Activated CD8-positive, alpha-beta memory T cell treated with anti-CD3 and anti-CD28 coated beads, Interleukin-2, amount 10 ng/mL, durations not matched to agents 7 days and 5 days (primary cell): Measurements from ENCODE around the gene NIM1K. TPM values are rescaled to one million over a fixed set of nuclear protein-coding genes. Genes with fewer than 3 reads are reported as not detected.
A peak's percentile ranks its signal among the peaks of the same experiment; 100 is the strongest.
"Not testable (repeated sequence)": the region's sequence is repeated elsewhere in the genome, so short reads cannot be mapped to it uniquely, and the experiment has no call there.

Source experiments
- ATAC-seq: fragments of 150-1000 bp; cut with Tn5 transposase; one replicate; pipeline ENCODE4 v1.10.0; 2021; ENCODE audit warnings: moderate library complexity
- CTCF ChIA-PET: fragments of 350-600 bp; sonication (Branson Sonifier 250); formaldehyde crosslinking; loops from one replicate; lab custom pipeline; 2021; ENCODE audit warnings: antibody characterized with exemption; lab: Charles Lee
- DNase-seq: peaks from one replicate; pipeline ENCODE4 v3.0.0-alpha.2; 2020
- H3K27ac Mint-ChIP-seq: one replicate; pipeline ENCODE4 v1.8.0; 2021; ENCODE audit warnings: mild to moderate bottlenecking, mixed read lengths
- H3K27me3 Mint-ChIP-seq: one replicate; pipeline ENCODE4 v1.8.0; 2021; ENCODE audit warnings: mixed read lengths
- H3K36me3 Mint-ChIP-seq: one replicate; pipeline ENCODE4 v1.8.0; 2021; ENCODE audit warnings: mild to moderate bottlenecking, mixed read lengths
- H3K4me1 Mint-ChIP-seq: one replicate; pipeline ENCODE4 v1.8.0; 2021; ENCODE audit warnings: mixed read lengths
- H3K4me3 Mint-ChIP-seq: one replicate; pipeline ENCODE4 v1.8.0; 2021; ENCODE audit warnings: mild to moderate bottlenecking, moderate library complexity, mixed read lengths
- H3K9me3 Mint-ChIP-seq: one replicate; pipeline ENCODE4 v1.8.0; 2022; ENCODE audit warnings: low read depth, mixed read lengths
- total RNA-seq, 2 experiments: library from RNA; stranded (reverse); gene quantifications; one replicate each; pipeline ENCODE4 v1.2.3, GENCODE V29; 2021

The NIM1K gene
- total RNA-seq, 2 experiments from 2014 or later: 0.50 to 0.66 TPM

- not testable (repeated sequence) for ATAC-seq, H3K4me3 Mint-ChIP-seq, H3K9me3 Mint-ChIP-seq, H3K27me3 Mint-ChIP-seq, H3K27ac Mint-ChIP-seq, DNase-seq
- Mint-ChIP-seq H3K36me3 (peaks cover 47% of the 10 kb centered on the region), H3K4me1 (peaks cover 12% of the 10 kb centered on the region)
- CTCF ChIA-PET: interaction anchor here (0.6 kb wide), 1 partner anchor 30 kb away, joined by 3 read pairs; no protein-coding TSS in a partner anchor
These were observed 27.2 kb upstream of the NIM1K start for GRCh38 chr5:43164801-43165200.

- CTCF ChIA-PET: interaction anchor here (0.6 to 1.1 kb wide), 2 partner anchors 31 to 319 kb away, joined by 3 to 4 read pairs; no protein-coding TSS in a partner anchor
- H3K27ac Mint-ChIP-seq: no peak overlapping the region
- peaks cover 12% of the 10 kb centered on the region for H3K4me1 Mint-ChIP-seq
- peaks cover 47% of the 10 kb centered on the region for H3K36me3 Mint-ChIP-seq
- no peaks in the 10 kb centered on the region for H3K9me3 Mint-ChIP-seq
- no peak overlapping the region for H3K4me3 Mint-ChIP-seq
- H3K27me3 Mint-ChIP-seq: no peaks in the 10 kb centered on the region
- ATAC-seq: no peak
- no peak for DNase-seq
These were observed 26.7 kb upstream of the NIM1K start for GRCh38 chr5:43165323-43165722.

GRCh38 chr5:43168175-43168574 is 23.9 kb upstream of the NIM1K start:
- H3K36me3 Mint-ChIP-seq: peaks cover 46% of the 10 kb centered on the region
- H3K27ac Mint-ChIP-seq: no peak overlapping the region
- no peaks in the 10 kb centered on the region for H3K9me3 Mint-ChIP-seq

GRCh38 chr5:43171451-43171850 is 20.6 kb upstream of the NIM1K start:
- Mint-ChIP-seq H3K36me3 (peaks cover 38% of the 10 kb centered on the region), H3K4me3 (no peak overlapping the region), H3K4me1 (peaks cover 5% of the 10 kb centered on the region), H3K9me3 (no peaks in the 10 kb centered on the region), H3K27me3 (no peaks in the 10 kb centered on the region), H3K27ac (no peak overlapping the region)
- DNase-seq: no peak
- CTCF ChIA-PET: no interaction called here
- ATAC-seq: no peak

More at GRCh38 chr5:43168175-43168574, 23.9 kb upstream of the NIM1K start:
- Mint-ChIP-seq H3K27me3 (no peaks in the 10 kb centered on the region), H3K4me3 (no peak overlapping the region), H3K4me1 (peaks cover 5% of the 10 kb centered on the region)
- ATAC-seq (no peak), DNase-seq (no peak)
- CTCF ChIA-PET: no interaction called here

- H3K4me3 Mint-ChIP-seq: no peak overlapping the region
- H3K27ac Mint-ChIP-seq: no peak overlapping the region
- H3K4me1 Mint-ChIP-seq: peaks cover 2% of the 10 kb centered on the region
- ATAC-seq (no peak), DNase-seq (no peak)
- no peaks in the 10 kb centered on the region for H3K27me3 Mint-ChIP-seq
- CTCF ChIA-PET: interaction anchor here (0.8 kb wide), 1 partner anchor 50 kb away, joined by 3 read pairs; no protein-coding TSS in a partner anchor
- H3K9me3 Mint-ChIP-seq: no peaks in the 10 kb centered on the region
- peaks cover 38% of the 10 kb centered on the region for H3K36me3 Mint-ChIP-seq
These were observed 20.1 kb upstream of the NIM1K start for GRCh38 chr5:43171926-43172325.

GRCh38 chr5:43172779-43173178 is 19.2 kb upstream of the NIM1K start:
- Mint-ChIP-seq H3K4me1 (peaks cover 2% of the 10 kb centered on the region), H3K27me3 (no peaks in the 10 kb centered on the region), H3K9me3 (no peaks in the 10 kb centered on the region), H3K36me3 (peaks cover 42% of the 10 kb centered on the region), H3K4me3 (no peak overlapping the region), H3K27ac (no peak overlapping the region)
- CTCF ChIA-PET: interaction anchor here (0.8 kb wide), 1 partner anchor 51 kb away, joined by 3 read pairs; no protein-coding TSS in a partner anchor
- no peak for DNase-seq
- no peak for ATAC-seq

- ATAC-seq (no peak), DNase-seq (no peak)
- CTCF ChIA-PET: no interaction called here
- Mint-ChIP-seq H3K36me3 (peaks cover 41% of the 10 kb centered on the region), H3K9me3 (no peaks in the 10 kb centered on the region), H3K4me3 (no peak overlapping the region), H3K27me3 (no peaks in the 10 kb centered on the region), H3K27ac (no peak overlapping the region), H3K4me1 (peaks cover 2% of the 10 kb centered on the region)
These were observed 17.4 kb upstream of the NIM1K start for GRCh38 chr5:43174586-43174985.

- no peaks in the 10 kb centered on the region for H3K9me3 Mint-ChIP-seq
- no peaks in the 10 kb centered on the region for H3K27me3 Mint-ChIP-seq
- peaks cover 24% of the 10 kb centered on the region for H3K36me3 Mint-ChIP-seq
- H3K4me3 Mint-ChIP-seq: no peak overlapping the region
- H3K4me1 Mint-ChIP-seq: no peaks in the 10 kb centered on the region
- no peak overlapping the region for H3K27ac Mint-ChIP-seq
- no peak for ATAC-seq
- DNase-seq: no peak
- CTCF ChIA-PET: interaction anchor here (0.6 kb wide), 1 partner anchor 149 kb away, joined by 3 read pairs; no protein-coding TSS in a partner anchor
These were observed 12.2 kb upstream of the NIM1K start for GRCh38 chr5:43179836-43180235.

- Mint-ChIP-seq H3K4me1 (no peaks in the 10 kb centered on the region), H3K27me3 (no peaks in the 10 kb centered on the region), H3K9me3 (no peaks in the 10 kb centered on the region), H3K36me3 (peaks cover 18% of the 10 kb centered on the region), H3K4me3 (no peak overlapping the region), H3K27ac (no peak overlapping the region)
- CTCF ChIA-PET: no interaction called here
- DNase-seq (no peak), ATAC-seq (no peak)
These were observed 9.6 kb upstream of the NIM1K start for GRCh38 chr5:43182421-43182820.

GRCh38 chr5:43183101-43183500 is 8.9 kb upstream of the NIM1K start:
- H3K4me3 Mint-ChIP-seq, H3K27me3 Mint-ChIP-seq, ATAC-seq, H3K27ac Mint-ChIP-seq, H3K9me3 Mint-ChIP-seq, DNase-seq, H3K4me1 Mint-ChIP-seq: not testable (repeated sequence)
- CTCF ChIA-PET: interaction anchor here (0.7 kb wide), 1 partner anchor 302 kb away, joined by 3 read pairs; no protein-coding TSS in a partner anchor
- peaks cover 16% of the 10 kb centered on the region for H3K36me3 Mint-ChIP-seq

GRCh38 chr5:43190755-43191603 is 1.0 kb upstream of the NIM1K start:
- no peaks in the 10 kb centered on the region for H3K9me3 Mint-ChIP-seq
- ATAC-seq (no peak), DNase-seq (no peak)
- H3K27me3 Mint-ChIP-seq: peaks cover 26% of the 10 kb centered on the region
- H3K36me3 Mint-ChIP-seq: peaks cover 8% of the 10 kb centered on the region
- peak overlapping the region; percentile 73 for H3K4me3 Mint-ChIP-seq
- CTCF ChIA-PET: interaction anchor here (1.5 kb wide), 1 partner anchor 171 kb away, joined by 4 read pairs; no protein-coding TSS in a partner anchor
- peaks cover 29% of the 10 kb centered on the region for H3K4me1 Mint-ChIP-seq
- no peak overlapping the region for H3K27ac Mint-ChIP-seq

GRCh38 chr5:43192558-43193180 is 644 bp downstream of the NIM1K start:
- Mint-ChIP-seq H3K4me3 (peak overlapping the region; percentile 73), H3K4me1 (peaks cover 29% of the 10 kb centered on the region), H3K9me3 (no peaks in the 10 kb centered on the region), H3K36me3 (peaks cover 5% of the 10 kb centered on the region), H3K27ac (no peak overlapping the region), H3K27me3 (peaks cover 26% of the 10 kb centered on the region)
- CTCF ChIA-PET: interaction anchor here (1.5 to 1.6 kb wide), 2 partner anchors 119 to 173 kb away, joined by 4 read pairs; no protein-coding TSS in a partner anchor
- DNase-seq: peak; percentile 44
- ATAC-seq: peak; percentile 53

GRCh38 chr5:43193181-43193893 is 1.3 kb downstream of the NIM1K start:
- ATAC-seq (peak; percentile 58), DNase-seq (no peak)
- Mint-ChIP-seq H3K4me3 (peak overlapping the region; percentile 73), H3K27me3 (peaks cover 26% of the 10 kb centered on the region), H3K4me1 (peaks cover 29% of the 10 kb centered on the region), H3K9me3 (no peaks in the 10 kb centered on the region), H3K36me3 (peaks cover 4% of the 10 kb centered on the region), H3K27ac (no peak overlapping the region)
- CTCF ChIA-PET: interaction anchor here (0.7 to 1.6 kb wide), 4 partner anchors 73 to 197 kb away, joined by 3 to 5 read pairs (median 4); partner anchors contain the start of gene ZNF131
